ENCODE results near the gene TRIM36.

DNA sequence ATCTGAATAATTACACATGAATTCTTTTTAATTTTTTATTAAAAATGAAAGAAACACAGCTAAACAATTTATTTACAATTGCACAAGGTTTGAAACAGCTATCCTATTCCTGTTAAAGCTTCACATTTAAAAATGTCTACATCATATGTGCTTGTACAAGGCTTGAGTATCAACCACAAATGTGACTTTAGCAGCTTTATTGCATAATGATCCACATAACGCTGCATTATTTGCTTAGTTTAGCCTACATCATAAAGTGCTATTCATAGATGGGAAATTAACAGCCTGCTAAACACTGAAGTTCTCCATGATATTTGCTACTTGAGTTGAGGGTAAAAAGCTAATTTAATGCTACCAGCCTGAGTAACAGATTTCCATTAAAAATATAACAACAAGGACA lies 45.0 kb downstream of the TRIM36 start:
- TF ChIP-seq CTCF (IDR thresholded peaks at IDR 0.05; ENCODE audit: insufficient read depth, low read depth, low read length) (no peak), EZH2 (IDR thresholded peaks at IDR 0.05; ENCODE audit: insufficient read depth, low read length) (no peak)

Data from astrocyte (in vitro differentiated cells and primary cell).